HUES64 (cell line): ENCODE results near the gene OR8I2. TPM values are rescaled to one million over a fixed set of nuclear protein-coding genes. Genes with fewer than 3 reads are reported as not detected.
"Not testable (repeated sequence)": the region's sequence is repeated elsewhere in the genome, so short reads cannot be mapped to it uniquely, and the experiment has no call there.

Experiments used
- H3K27ac ChIP-seq: 2 replicates; pipeline ENCODE4 v1.7.0; 2013; ENCODE audit warnings: low read depth, low read length, inconsistent platforms
- H3K27me3 ChIP-seq: 2 replicates; pipeline ENCODE4 v1.6.1; 2013; ENCODE audit warnings: mild to moderate bottlenecking, low read length; ENCODE audit not compliant: insufficient read depth
- H3K36me3 ChIP-seq: 2 replicates; pipeline ENCODE4 v1.6.1; 2013; ENCODE audit warnings: mild to moderate bottlenecking, low read length; ENCODE audit not compliant: insufficient read depth
- H3K4me1 ChIP-seq: 2 replicates; pipeline ENCODE4 v1.6.1; 2013; ENCODE audit warnings: mild to moderate bottlenecking, low read length, moderate library complexity; ENCODE audit not compliant: insufficient read depth
- H3K4me3 ChIP-seq: 2 replicates; pipeline ENCODE4 v1.5.1; 2013; ENCODE audit warnings: mild to moderate bottlenecking, low read length, moderate library complexity
- H3K9ac ChIP-seq: 2 replicates; pipeline ENCODE4 v1.6.1; 2013; ENCODE audit warnings: mild to moderate bottlenecking, low read depth, low read length
- H3K9me3 ChIP-seq: 2 replicates; pipeline ENCODE4 v1.6.1; 2013; ENCODE audit warnings: low read depth, low read length; ENCODE audit not compliant: insufficient read depth
- WGBS: fragments of 150-250, 120-280 bp; methylation state at CpG from one replicate; pipeline ENCODE4 v1.1.7; 2013; ENCODE audit warnings: missing lambda C conversion rate; 5-methylcytosine and 5-hydroxymethylcytosine counted together
- polyA plus RNA-seq, 2 experiments: library from polyadenylated mRNA; stranded (reverse); fragments of 50-300 nt; gene quantifications; one replicate each; pipeline ENCODE4 v1.2.3, GENCODE V29; 2013

OR8I2 gene
- polyA plus RNA-seq (2013, experiment 1 of 2), result not detected
- not detected for polyA plus RNA-seq (2013, experiment 2 of 2)

DNA sequence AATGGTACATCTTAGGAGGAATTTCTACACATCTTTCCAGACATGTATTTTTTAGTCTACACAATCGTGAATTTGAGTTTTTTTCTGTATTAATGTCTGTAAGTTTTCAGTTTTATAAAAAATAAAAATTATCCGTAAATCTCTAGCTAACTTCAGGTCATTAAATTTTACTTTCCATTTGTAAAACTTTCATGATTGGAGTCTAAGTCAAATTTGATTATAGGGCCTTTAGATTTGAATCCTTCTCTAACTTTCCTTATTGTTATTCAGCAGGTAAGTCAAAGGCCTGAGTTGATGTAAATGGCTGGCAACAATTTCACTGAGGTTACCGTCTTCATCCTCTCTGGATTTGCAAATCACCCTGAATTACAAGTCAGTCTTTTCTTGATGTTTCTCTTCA is at the start of gene OR8I2:
Gene OR8I2, plus strand, starts transcription at position 301 of the 400 bp plus-strand sequence. Its CDS starts 0 bp downstream, at position 301.
- Histone ChIP-seq H3K9ac (no peak within 1 kb of the TSS), H3K27me3 (no peaks in the 10 kb centered on the region), H3K36me3 (no peaks in the 10 kb centered on the region), H3K27ac (no peak within 1 kb of the TSS), H3K4me3 (no peak within 1 kb of the TSS), H3K4me1 (no peaks in the 10 kb centered on the region), H3K9me3 (no peaks in the 10 kb centered on the region)
- 92% methylated on average over 1 of the region's 3 CpGs for WGBS

DNA sequence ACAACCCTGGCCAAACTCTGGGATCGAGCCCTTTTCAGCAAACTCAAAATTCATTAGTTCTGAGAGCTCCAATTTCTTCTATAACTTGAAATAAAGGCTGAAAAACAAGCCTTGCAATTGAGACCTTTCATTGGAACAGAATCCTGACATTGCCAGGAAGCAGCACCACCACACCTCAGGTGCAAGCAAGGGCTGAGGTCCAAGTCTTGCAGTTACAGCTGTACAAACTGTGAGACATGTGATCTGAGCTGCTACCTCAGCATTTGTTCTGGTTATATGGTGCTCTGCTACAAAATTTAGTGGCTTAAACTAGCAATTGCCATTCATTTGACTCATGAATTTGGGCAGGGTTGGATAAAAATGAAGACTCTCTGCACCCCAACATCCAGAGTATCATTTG is 47.6 kb upstream of the OR8I2 start:
- Histone ChIP-seq H3K9me3 (0 out of 2 replicates have a peak, but pooled peaks cover 2% of the 10 kb centered on the region), H3K9ac (no peak overlapping the region)
- 89% methylated on average over 1 of the region's 1 CpG for WGBS

DNA sequence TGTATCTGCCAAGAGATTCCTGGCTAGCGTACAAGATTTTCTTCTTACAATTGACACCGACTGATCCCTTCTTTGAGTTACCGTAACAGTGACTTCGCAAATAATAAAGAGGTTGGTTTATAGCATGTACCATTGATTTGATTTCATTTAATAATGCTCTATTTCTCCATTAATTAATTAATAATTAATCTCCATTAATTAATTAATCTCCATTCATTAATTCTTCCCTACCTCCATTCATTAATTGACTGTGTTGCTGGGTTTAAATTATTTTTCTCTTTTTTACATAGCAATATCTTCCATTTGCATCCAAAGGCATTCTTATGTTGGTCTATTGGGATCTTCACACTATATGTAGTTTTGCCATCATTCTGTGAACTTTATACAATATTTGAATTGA is 44.6 kb upstream of the OR8I2 start:
- Histone ChIP-seq H3K27me3 (no peaks in the 10 kb centered on the region), H3K27ac (no peak overlapping the region), H3K9ac (no peak overlapping the region), H3K4me3 (no peak overlapping the region), H3K4me1 (no peaks in the 10 kb centered on the region), H3K9me3 (0 out of 2 replicates have a peak, but pooled peaks cover 2% of the 10 kb centered on the region), H3K36me3 (no peaks in the 10 kb centered on the region)
- WGBS, result 50% methylated on average over 2 of the region's 4 CpGs

More for the DNA sequence above, 47.6 kb upstream of the OR8I2 start:
- Histone ChIP-seq H3K27me3 (no peaks in the 10 kb centered on the region), H3K27ac (no peak overlapping the region), H3K36me3 (no peaks in the 10 kb centered on the region), H3K4me3 (no peak overlapping the region), H3K4me1 (no peaks in the 10 kb centered on the region)

DNA sequence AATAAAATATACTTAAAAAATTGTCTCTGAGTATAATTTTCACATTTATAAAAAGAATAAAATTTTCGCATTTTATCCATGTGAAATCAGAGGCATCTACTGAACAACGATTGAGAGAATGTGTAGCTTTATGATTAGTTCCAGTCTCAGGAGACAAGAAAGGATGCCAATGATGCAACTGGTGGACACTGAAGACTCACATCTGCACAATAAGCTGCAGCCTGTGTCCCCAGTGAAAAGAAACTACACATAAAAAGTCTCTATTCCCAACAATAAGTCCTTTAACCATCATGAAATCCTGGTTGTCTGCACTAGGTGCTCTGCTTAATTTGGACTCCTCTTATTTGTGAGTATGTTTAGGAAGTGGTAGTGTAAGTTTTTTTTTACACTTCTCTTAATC is 43.6 kb upstream of the OR8I2 start:
- Histone ChIP-seq H3K4me1 (no peaks in the 10 kb centered on the region), H3K9me3 (no peaks in the 10 kb centered on the region), H3K36me3 (no peaks in the 10 kb centered on the region), H3K27ac (no peak overlapping the region), H3K9ac (no peak overlapping the region), H3K4me3 (no peak overlapping the region), H3K27me3 (no peaks in the 10 kb centered on the region)
- 100% methylated on average over 2 of the region's 2 CpGs for WGBS

DNA sequence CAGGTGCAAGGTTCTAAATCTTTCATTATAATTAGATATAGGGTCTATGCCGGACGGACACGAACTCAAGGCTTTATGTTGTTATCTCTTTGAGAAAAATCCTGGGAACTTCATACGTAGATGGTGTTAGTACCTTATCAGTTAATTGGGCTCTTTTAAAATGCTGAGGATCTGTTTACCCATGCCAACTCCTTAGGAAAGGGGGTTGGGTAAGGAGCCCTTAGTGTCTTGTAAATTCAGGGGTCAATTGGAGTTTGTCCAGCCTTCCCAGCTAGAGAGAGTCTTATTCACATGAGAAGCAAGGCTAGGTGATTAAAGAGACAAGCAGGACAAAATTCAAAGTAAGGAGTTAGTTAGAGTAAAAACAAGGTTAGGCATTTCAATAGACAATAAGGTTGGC is 36.7 kb upstream of the OR8I2 start:
- not testable (repeated sequence) for H3K9me3 ChIP-seq, H3K9ac ChIP-seq, H3K36me3 ChIP-seq, H3K27me3 ChIP-seq
- 29% methylated on average over 4 of the region's 4 CpGs for WGBS
- Histone ChIP-seq H3K27ac (peak overlapping the region; percentile 94), H3K4me3 (peak overlapping the region; percentile 29; the same call in 1 of the 2 replicates), H3K4me1 (peaks cover 41% of the 10 kb centered on the region)

DNA sequence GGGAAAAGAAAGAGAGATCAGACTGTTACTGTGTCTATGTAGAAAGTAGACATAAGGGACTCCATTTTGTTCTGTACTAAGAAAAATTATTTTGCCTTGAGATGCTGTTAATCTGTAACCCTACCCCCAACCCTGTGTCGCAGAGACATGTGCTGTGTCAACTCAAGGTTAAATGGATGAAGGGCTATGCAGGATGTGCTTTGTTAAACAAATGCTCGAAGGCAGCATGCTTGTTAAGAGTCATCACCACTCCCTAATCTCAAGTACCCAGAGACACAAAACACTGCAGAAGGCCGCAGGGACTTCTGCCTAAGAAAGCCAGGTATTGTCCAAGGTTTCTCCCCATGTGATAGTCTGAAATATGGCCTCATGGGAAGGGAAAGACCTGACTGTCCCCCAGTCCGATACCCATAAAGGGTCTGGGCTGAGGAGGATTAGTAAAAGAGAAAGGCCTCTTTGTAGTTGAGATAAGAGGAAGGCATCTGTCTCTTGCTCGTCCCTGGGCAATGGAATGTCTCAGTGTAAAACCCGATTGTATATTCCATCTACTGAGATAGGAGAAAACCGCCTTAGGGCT is 35.4 kb upstream of the OR8I2 start:
- H3K4me3 ChIP-seq, H3K36me3 ChIP-seq, H3K9me3 ChIP-seq, H3K27me3 ChIP-seq: not testable (repeated sequence)
- WGBS, result 25% methylated on average over 4 of the region's 7 CpGs
- H3K4me1 ChIP-seq, result peaks cover 46% of the 10 kb centered on the region
- peak overlapping the region; percentile 94 for H3K27ac ChIP-seq
- peak overlapping the region; percentile 66 for H3K9ac ChIP-seq

DNA sequence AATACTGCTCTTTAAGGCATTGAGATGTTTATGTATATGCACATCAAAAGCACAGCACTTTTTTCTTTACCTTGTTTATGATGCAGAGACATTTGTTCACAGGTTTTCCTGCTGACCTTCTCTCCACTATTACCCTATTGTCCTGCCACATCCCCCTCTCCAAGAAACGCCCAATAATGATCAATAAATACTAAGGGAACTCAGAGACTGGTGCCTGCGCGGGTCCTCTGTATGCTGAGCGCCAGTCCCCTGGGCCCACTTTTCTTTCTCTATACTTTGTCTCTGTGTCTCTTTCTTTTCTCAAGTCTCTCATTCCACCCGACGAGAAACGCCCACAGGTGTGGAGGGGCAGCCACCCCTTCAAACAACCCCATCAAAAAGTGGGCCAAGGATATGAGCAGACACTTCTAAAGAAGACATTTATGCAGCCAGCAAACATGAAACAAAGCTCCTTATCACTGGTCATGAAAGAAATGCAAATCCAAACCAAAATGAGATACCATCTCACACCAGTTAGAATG is 34.8 kb upstream of the OR8I2 start:
- 55% methylated on average over 7 of the region's 7 CpGs for WGBS
- Histone ChIP-seq H3K9ac (peak overlapping the region; percentile 52; the same call in 1 of the 2 replicates), H3K4me1 (peaks cover 46% of the 10 kb centered on the region), H3K27ac (peak overlapping the region; percentile 94)
- H3K4me3 ChIP-seq, H3K27me3 ChIP-seq, H3K9me3 ChIP-seq, H3K36me3 ChIP-seq: not testable (repeated sequence)

DNA sequence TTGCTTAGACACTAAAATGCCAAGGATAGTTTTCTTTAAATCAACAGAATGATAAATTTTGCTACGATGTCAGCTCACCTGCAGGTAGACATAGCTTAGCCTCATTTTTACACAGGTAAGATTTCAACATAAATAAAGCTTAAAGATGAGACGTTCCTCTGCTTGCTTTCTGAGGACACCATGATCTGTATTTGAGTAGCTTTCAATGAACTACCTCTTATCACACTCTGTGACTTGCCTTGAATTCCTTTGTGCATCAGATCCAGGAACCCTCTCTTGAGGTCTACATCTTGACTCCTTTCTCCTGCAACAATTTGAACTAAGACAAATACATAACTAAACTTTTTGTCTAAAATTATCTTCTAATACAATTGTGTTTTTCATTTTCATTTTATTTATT is 26.1 kb upstream of the OR8I2 start:
- WGBS, result 86% methylated on average over 2 of the region's 2 CpGs

DNA sequence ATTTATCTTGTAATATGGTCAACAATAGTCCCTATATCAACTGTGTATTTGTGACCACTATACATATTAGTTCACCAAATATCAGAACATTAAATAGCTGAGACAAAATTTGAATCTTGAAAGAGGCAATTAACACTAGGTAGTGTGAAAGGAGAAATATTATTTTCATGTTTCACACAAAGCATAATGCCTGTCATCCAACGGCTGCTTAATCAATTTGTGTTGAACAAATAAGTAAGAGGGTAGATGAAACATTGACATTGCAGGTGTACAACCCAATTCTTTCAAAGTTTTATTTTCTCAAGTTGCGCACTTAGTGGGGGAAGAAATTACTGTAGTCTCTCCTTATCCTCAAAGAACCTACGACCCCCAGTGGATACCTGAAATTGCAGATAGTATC is 3.4 kb upstream of the OR8I2 start:
- Histone ChIP-seq H3K27ac (no peak overlapping the region), H3K4me1 (no peaks in the 10 kb centered on the region), H3K27me3 (no peaks in the 10 kb centered on the region), H3K9ac (no peak overlapping the region), H3K9me3 (no peaks in the 10 kb centered on the region), H3K36me3 (no peaks in the 10 kb centered on the region), H3K4me3 (no peak overlapping the region)
- 85% methylated on average over 3 of the region's 3 CpGs for WGBS

More for the DNA sequence above, 26.1 kb upstream of the OR8I2 start:
- Histone ChIP-seq H3K36me3 (no peaks in the 10 kb centered on the region), H3K27ac (no peak overlapping the region), H3K27me3 (no peaks in the 10 kb centered on the region), H3K9me3 (no peaks in the 10 kb centered on the region), H3K9ac (no peak overlapping the region), H3K4me1 (no peaks in the 10 kb centered on the region), H3K4me3 (no peak overlapping the region)

DNA sequence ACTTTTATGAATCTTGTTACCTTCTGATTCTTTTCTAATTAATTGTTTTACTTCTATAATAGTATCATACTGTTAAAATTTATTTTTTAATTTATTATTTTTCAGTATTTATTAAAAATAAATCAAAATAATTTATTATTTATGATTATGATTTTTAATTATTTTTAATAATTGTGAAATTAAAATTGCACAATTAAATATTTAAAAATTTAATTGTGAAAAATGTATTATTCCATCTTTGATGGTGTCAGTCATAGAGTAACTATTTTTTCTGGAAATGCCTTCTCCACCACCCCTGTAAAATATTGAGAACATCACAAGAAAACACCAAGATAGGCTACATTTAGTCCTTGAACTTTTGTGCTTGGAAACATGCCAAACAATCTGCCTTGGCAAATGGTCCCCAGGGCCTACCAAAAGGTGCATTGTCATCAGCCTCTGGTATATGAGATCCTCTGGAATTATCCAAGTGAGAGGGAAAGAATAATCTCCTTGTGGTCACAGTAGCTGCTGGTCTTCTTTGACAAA is 10.2 kb downstream of the OR8I2 start, which contains the start of gene OR8H2:
Gene OR8H2, plus strand, starts transcription at position 478 of the 528 bp plus-strand sequence. CDS start 1,356 bp downstream, outside the sequence.
- Histone ChIP-seq H3K27ac (no peak within 1 kb of the TSS), H3K27me3 (no peaks in the 10 kb centered on the region), H3K36me3 (no peaks in the 10 kb centered on the region), H3K9ac (no peak within 1 kb of the TSS), H3K4me1 (no peaks in the 10 kb centered on the region), H3K9me3 (no peaks in the 10 kb centered on the region), H3K4me3 (no peak within 1 kb of the TSS)

DNA sequence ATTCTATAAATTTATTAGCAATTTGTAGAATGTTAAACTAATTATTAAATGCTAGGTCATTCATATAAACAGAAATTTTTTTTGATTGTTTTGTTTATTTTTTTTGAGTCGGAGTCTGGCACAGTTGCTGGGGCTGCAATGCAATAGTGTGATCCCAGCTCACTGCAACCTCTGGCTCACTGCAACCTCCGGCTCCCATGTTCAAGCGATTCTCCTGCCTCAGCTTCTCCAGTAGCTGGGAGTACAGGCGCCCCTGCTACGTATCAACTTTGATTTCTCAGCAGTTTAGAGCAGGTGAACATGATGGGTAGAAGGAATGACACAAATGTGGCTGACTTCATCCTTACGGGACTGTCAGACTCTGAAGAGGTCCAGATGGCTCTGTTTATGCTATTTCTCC is 29.0 kb downstream of the OR8I2 start, which contains the start of gene OR8H3:
Gene OR8H3, plus strand, starts transcription at position 301 of the 400 bp plus-strand sequence. Its CDS starts 0 bp downstream, at position 301.
- no peaks in the 10 kb centered on the region for H3K9me3 ChIP-seq
- no peak within 1 kb of the TSS for H3K27ac ChIP-seq
- no peaks in the 10 kb centered on the region for H3K27me3 ChIP-seq
- H3K4me3 ChIP-seq, result no peak within 1 kb of the TSS
- no peak within 1 kb of the TSS for H3K9ac ChIP-seq
- H3K4me1 ChIP-seq, result no peaks in the 10 kb centered on the region
- 94% methylated on average over 5 of the region's 6 CpGs for WGBS
- H3K36me3 ChIP-seq, result no peaks in the 10 kb centered on the region
